ENCODE results near the gene TNFRSF13B.
"Not testable (repeated sequence)": the region's sequence is repeated elsewhere in the genome, so short reads cannot be mapped to it uniquely, and the experiment has no call there.

Gene TNFRSF13B

GRCh38 chr17:16924696-16925440 lies 47.0 kb downstream of the TNFRSF13B start:
- no peak for DNase-seq

GRCh38 chr17:16923904-16924695 lies 47.8 kb downstream of the TNFRSF13B start:
- no peak for DNase-seq

- DNase-seq: no peak
Observed at GRCh38 chr17:16923097-16923903, 48.6 kb downstream of the TNFRSF13B start.

- DNase-seq: no peak
Observed at GRCh38 chr17:16922386-16923096, 49.4 kb downstream of the TNFRSF13B start.

- DNase-seq: not testable (repeated sequence)
Observed at GRCh38 chr17:16921451-16921850, 50.5 kb downstream of the TNFRSF13B start.

GRCh38 chr17:16920628-16921020 lies 51.3 kb downstream of the TNFRSF13B start:
- no peak for DNase-seq

GRCh38 chr17:16919663-16920627 lies 52.0 kb downstream of the TNFRSF13B start:
- DNase-seq: no peak

- DNase-seq: no peak
Observed at GRCh38 chr17:16918443-16918842, 53.5 kb downstream of the TNFRSF13B start.

- no peak for DNase-seq
Observed at GRCh38 chr17:16917671-16918394, 54.1 kb downstream of the TNFRSF13B start.

- DNase-seq: no peak
Observed at GRCh38 chr17:16916557-16916920, 55.4 kb downstream of the TNFRSF13B start.

- DNase-seq: no peak
Observed at GRCh38 chr17:16915752-16916556, 56.0 kb downstream of the TNFRSF13B start.

GRCh38 chr17:16913463-16913862 lies 58.5 kb downstream of the TNFRSF13B start:
- no peak for DNase-seq

GRCh38 chr17:16912021-16912962 lies 59.6 kb downstream of the TNFRSF13B start:
- no peak for DNase-seq

GRCh38 chr17:16911141-16911937 lies 60.6 kb downstream of the TNFRSF13B start:
- no peak for DNase-seq

GRCh38 chr17:16910341-16910740 lies 61.6 kb downstream of the TNFRSF13B start:
- DNase-seq: no peak

GRCh38 chr17:16909472-16910246 lies 62.3 kb downstream of the TNFRSF13B start:
- DNase-seq: no peak

- no peak for DNase-seq
Observed at GRCh38 chr17:16908273-16908672, 63.6 kb downstream of the TNFRSF13B start.
